Right ventricle myocardium superior (tissue), 1 donor: Measurements from ENCODE around the gene AXL. TPM values are rescaled to one million over a fixed set of nuclear protein-coding genes. Genes with fewer than 3 reads are reported as not detected.
"Not testable (repeated sequence)": the region's sequence is repeated elsewhere in the genome, so short reads cannot be mapped to it uniquely, and the experiment has no call there.

Experiments
- ATAC-seq: fragments of 200-7000 bp; cut with Tn5 transposase; one replicate; pipeline ENCODE4 v1.9.1; 2020; ENCODE audit warnings: mild to moderate bottlenecking; ENCODE audit not compliant: poor library complexity
- DNase-seq: peaks from one replicate; pipeline ENCODE4 v3.0.0-alpha.2; 2020
- intact Hi-C: fragments of 100-400 bp; cut with DNase I; formaldehyde crosslinking; loops from one replicate; pipeline ENCODE4 v1.11.2; 2022
- total RNA-seq: library from RNA; stranded (reverse); fragmentation: NEBNext Ultra II Directional; extraction: Animal tissue kit (Norgen Biotek cat#: 25700); gene quantifications from one replicate; pipeline ENCODE4 v1.2.1, GENCODE V29; 2021
- donor health status: DM: no; HTN: yes; CAD: no; lungs with severe emphysema.

AXL gene
- total RNA-seq, 1 donor from 2014 or later = 18.0 TPM

DNA sequence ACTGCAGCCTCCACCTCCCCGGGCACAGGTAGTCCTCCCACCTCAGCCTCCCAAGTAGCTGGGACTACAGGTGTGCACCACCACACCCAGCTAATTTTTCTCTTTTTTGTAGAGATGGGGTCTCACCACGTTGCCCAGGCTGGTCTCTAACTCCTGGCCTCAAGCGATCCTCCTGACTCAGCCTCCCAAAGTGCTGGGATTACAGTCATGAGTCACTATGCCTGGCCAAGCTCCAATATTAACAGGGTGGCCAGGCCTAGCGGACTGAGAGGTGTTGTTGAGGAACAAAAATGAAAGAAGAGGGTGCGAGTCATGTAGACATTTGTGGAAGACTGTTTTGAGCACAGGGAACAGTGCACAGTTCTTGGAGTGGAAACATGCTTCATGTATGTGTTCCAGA, 10.3 kb downstream of the AXL start:
- intact Hi-C loops, ATAC-seq: not testable (repeated sequence)

GRCh38 chr19:41230067-41230857, 11.2 kb downstream of the AXL start:
- ATAC-seq = no peak
- no peak for DNase-seq
- intact Hi-C loops = no loop called here

More for the DNA sequence above, 10.3 kb downstream of the AXL start:
- DNase-seq = not testable (repeated sequence)

- intact Hi-C loops = no loop called here
- DNase-seq (no peak), ATAC-seq (no peak)
These were observed 13.7 kb downstream of the AXL start for GRCh38 chr19:41232686-41233085.

GRCh38 chr19:41233748-41234240, 14.8 kb downstream of the AXL start:
- DNase-seq (peak; percentile 51), ATAC-seq (peak; percentile 74)
- intact Hi-C loops = no loop called here

- ATAC-seq = no peak
- intact Hi-C loops = no loop called here
- no peak for DNase-seq
These were observed 15.6 kb downstream of the AXL start for GRCh38 chr19:41234512-41235168.

GRCh38 chr19:41235480-41235879, 16.5 kb downstream of the AXL start:
- DNase-seq (no peak), ATAC-seq (no peak)

GRCh38 chr19:41238244-41238643, 19.2 kb downstream of the AXL start:
- DNase-seq = no peak
- peak; percentile 8 for ATAC-seq
- intact Hi-C loops = no loop called here

More at GRCh38 chr19:41235480-41235879, 16.5 kb downstream of the AXL start:
- intact Hi-C loops = no loop called here

GRCh38 chr19:41239363-41239762, 20.3 kb downstream of the AXL start:
- intact Hi-C loops = no loop called here
- no peak for DNase-seq
- ATAC-seq = no peak

GRCh38 chr19:41239961-41240574, 21.0 kb downstream of the AXL start:
- DNase-seq = no peak
- intact Hi-C loops = no loop called here
- no peak for ATAC-seq

DNA sequence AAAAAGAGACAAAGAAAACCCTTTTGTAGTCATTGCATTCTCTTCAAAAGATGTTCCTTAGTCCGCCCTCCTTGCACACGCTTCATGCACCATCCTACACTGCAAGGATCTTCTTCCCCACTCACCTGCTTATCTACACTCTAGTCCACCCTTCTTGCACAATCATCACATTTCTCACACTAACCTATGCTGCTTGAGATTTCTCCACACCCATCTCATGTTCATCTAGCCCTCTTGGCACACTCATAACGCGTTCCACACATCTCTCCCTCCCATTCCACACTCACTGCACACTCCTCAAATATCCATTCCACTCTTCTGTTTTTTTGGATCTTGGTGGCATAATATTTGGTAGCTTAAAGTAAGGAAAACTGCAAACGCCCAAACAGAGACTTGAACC, 22.8 kb downstream of the AXL start:
- no peak for DNase-seq
- intact Hi-C loops = no loop called here
- no peak for ATAC-seq

- DNase-seq = no peak
- intact Hi-C loops = no loop called here
- ATAC-seq = no peak
These were observed 25.1 kb downstream of the AXL start for GRCh38 chr19:41244117-41244516.

- ATAC-seq = no peak
- DNase-seq = no peak
- intact Hi-C loops = no loop called here
These were observed 26.8 kb downstream of the AXL start for GRCh38 chr19:41245843-41246242.

DNA sequence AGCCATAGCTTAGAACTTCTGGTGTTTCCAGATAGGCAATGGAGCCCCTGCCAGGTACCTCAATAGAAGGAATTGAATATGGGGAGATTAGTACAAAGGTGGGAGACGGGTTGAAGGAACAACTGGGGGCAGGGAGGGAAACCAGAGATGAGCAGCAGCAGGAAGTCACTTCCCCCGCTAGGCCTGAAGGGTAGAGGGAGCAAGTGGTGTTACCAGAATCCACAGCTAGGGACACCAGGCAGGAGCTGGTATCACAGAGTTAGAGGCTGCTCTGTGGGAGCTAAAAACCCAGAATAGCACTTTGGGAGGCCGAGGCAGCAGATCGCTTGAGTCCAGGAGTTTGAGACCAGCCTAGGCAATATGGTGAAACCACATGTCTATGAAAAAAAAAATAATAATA, 29.9 kb downstream of the AXL start:
- DNase-seq (no peak), ATAC-seq (no peak)
- intact Hi-C loops = no loop called here

DNA sequence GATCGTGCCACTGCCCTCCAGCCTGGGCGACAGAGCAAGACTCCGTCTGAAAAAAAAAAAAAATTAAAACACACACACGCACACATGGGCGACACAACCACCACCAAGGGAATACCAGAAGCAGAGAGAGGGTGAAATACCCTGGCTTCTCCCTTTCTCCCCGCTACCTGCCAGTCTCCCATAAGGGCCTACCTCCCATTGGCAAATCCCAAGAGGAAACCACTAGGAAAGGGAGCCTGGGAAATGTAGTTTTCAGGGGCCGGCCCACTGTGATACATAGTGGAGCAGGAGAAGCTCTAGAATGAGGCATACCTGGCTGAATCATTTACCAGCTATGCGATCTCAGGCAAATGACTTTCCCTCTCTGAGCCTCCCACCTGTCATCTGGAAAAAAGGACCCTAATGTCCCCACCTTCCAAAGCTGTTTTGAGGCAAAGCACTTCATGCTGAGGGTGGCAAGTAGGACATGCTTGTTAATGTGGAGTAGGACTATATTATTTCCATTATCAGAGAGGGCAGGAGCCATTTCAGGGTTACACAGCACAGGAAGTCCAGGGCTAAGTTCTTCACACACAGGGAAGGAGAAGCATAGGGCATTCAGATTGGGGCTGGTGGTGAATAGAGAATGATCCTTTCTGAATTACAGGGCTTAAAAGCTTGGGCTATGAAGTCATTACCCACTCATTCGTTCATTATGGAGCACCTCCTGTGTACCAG, 30.8 kb downstream of the AXL start:
- intact Hi-C loops = no loop called here
- ATAC-seq (no peak), DNase-seq (no peak)

DNA sequence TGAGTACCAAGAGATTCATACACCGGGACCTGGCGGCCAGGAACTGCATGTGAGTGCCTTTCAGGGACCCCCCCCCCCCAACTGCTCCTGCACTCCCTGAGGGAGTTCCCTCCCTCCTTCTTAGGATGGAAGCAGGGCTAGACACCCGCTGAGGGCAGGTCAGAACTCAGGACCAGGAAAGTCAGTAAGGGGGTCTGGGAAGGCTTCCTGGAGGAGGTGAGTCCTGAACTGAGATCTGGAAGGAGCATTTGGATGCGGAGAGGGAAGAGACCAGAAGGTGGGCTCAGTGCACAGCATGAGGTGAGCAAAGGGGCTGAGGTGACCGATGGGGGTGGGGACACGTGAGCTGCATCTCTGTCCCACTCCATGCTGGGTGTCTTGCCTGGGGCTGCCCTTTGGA, 34.6 kb downstream of the AXL start:
- ATAC-seq (no peak), DNase-seq (no peak)
- intact Hi-C loops = no loop called here

GRCh38 chr19:41255171-41255570, 36.1 kb downstream of the AXL start:
- DNase-seq (no peak), ATAC-seq (no peak)
- intact Hi-C loops = no loop called here

- no peak for ATAC-seq
- DNase-seq = no peak
- intact Hi-C loops = loop anchor here (1.0 to 5.0 kb wide), 2 partner anchors 36 to 57 kb away; no protein-coding TSS in a partner anchor
These were observed 42.6 kb downstream of the AXL start for GRCh38 chr19:41261474-41262190.
